SK-N-SH (cell line): Measurements from ENCODE around the gene CDIPT. TPM values are rescaled to one million over a fixed set of nuclear protein-coding genes. Genes with fewer than 3 reads are reported as not detected.

Source experiments
- CTCF ChIA-PET: fragments of 300-600, 350-600 bp; formaldehyde crosslinking; extraction: SDS; loops from one replicate; lab custom pipeline; 2021; lab: Yijun Ruan, JAX
- POLR2A ChIA-PET: fragments of 350-600 bp; sonication (Branson Sonifier 250); formaldehyde crosslinking; extraction: SDS; loops from one replicate; lab custom pipeline; 2020; ENCODE audit warnings: antibody characterized with exemption, inconsistent platforms; lab: Yijun Ruan, JAX
- DNase-seq: peaks from one replicate; pipeline ENCODE4 v3.0.0; 2012
- H2AFZ ChIP-seq: fragments of 200-600 bp; sonication (generic); 2 replicates; pipeline ENCODE4 v1.8.1; 2016; ENCODE audit warnings: antibody characterized with exemption, mild to moderate bottlenecking, low read depth
- H3F3A ChIP-seq: fragments of 200-600 bp; sonication (generic); replicated peaks from 2 replicates; pipeline ENCODE3; 2016; ENCODE audit warnings: antibody characterized with exemption, mild to moderate bottlenecking; ENCODE audit not compliant: insufficient read depth
- H3K27ac ChIP-seq, 2 experiments: fragments of 200-500 bp in 1 of 2; fragments of 200-600 bp in 1 of 2; sonication (Bioruptor generic) in 1 of 2; sonication (generic), shearing (Covaris generic) in 1 of 2; 2 replicates each; pipeline versions ENCODE4 v1.5.1 to v1.6.1; 2014 to 2016; ENCODE audit warnings: low read depth in 2 of 2, inconsistent platforms in 1 of 2, low read length in 1 of 2, mild to moderate bottlenecking in 1 of 2, mixed read lengths in 1 of 2
- H3K27me3 ChIP-seq: fragments of 200-600 bp; sonication (generic), shearing (Covaris generic); 2 replicates; pipeline ENCODE4 v1.6.1; 2016; ENCODE audit warnings: mixed run types; ENCODE audit not compliant: insufficient read depth
- H3K36me3 ChIP-seq, 2 experiments: fragments of 200-500 bp in 1 of 2; fragments of 200-600 bp in 1 of 2; sonication (Bioruptor generic) in 1 of 2; sonication (generic) in 1 of 2; replicated peaks in 1 of 2; 2 replicates each; pipeline versions ENCODE3 to v1.5.1; 2014 to 2016; ENCODE audit warnings: low read length in 1 of 2, mild to moderate bottlenecking in 1 of 2; ENCODE audit not compliant: insufficient read depth in 2 of 2, control insufficient read depth in 1 of 2
- H3K4me1 ChIP-seq, 2 experiments: fragments of 200-500 bp in 1 of 2; fragments of 200-600 bp in 1 of 2; sonication (Bioruptor generic) in 1 of 2; sonication (generic), shearing (Covaris generic) in 1 of 2; 2 replicates each; pipeline versions ENCODE4 v1.5.1 to v1.6.1; 2014 to 2016; ENCODE audit warnings: low read depth in 1 of 2, low read length in 1 of 2, mixed run types in 1 of 2; ENCODE audit not compliant: insufficient read depth in 2 of 2, control insufficient read depth in 1 of 2
- H3K4me2 ChIP-seq: fragments of 200-600 bp; sonication (generic), shearing (Covaris generic); 2 replicates; pipeline ENCODE4 v1.6.1; 2017; ENCODE audit warnings: mixed run types
- H3K4me3 ChIP-seq, 2 experiments: fragments of 200-500 bp in 1 of 2; fragments of 200-600 bp in 1 of 2; sonication (Bioruptor generic) in 1 of 2; sonication (generic), shearing (Covaris generic) in 1 of 2; 2 replicates each; pipeline versions ENCODE4 v1.5.1 to v1.8.1; 2014 to 2016; ENCODE audit warnings: low read depth in 2 of 2, inconsistent platforms in 1 of 2, low read length in 1 of 2, mild to moderate bottlenecking in 1 of 2, mixed read lengths in 1 of 2, moderate library complexity in 1 of 2
- H3K79me2 ChIP-seq: fragments of 200-600 bp; sonication (generic); 2 replicates; pipeline ENCODE4 v1.8.1; 2017; ENCODE audit warnings: mild to moderate bottlenecking; ENCODE audit not compliant: insufficient read depth
- H3K9ac ChIP-seq: fragments of 200-600 bp; sonication (generic); 2 replicates; pipeline ENCODE4 v1.6.1; 2017; ENCODE audit warnings: mixed run types
- H3K9me2 ChIP-seq: fragments of 200-600 bp; sonication (generic); 2 replicates; pipeline ENCODE4 v1.6.1; 2017; ENCODE audit warnings: mixed run types
- H3K9me3 ChIP-seq: fragments of 200-600 bp; sonication (generic); 2 replicates; pipeline ENCODE4 v1.6.1; 2017; ENCODE audit warnings: mixed run types, mild to moderate bottlenecking, moderate library complexity
- H4K20me1 ChIP-seq: fragments of 200-600 bp; sonication (generic); 2 replicates; pipeline ENCODE4 v1.6.1; 2017; ENCODE audit warnings: mild to moderate bottlenecking, mixed run types; ENCODE audit not compliant: insufficient read depth
- EP300 ChIP-seq, 2 experiments: IDR thresholded peaks; 2 replicates each; pipeline versions ENCODE4 v1.4.0 to v1.6.1; 2012; ENCODE audit warnings: borderline replicate concordance in 1 of 2, low read depth in 1 of 2, low read length in 1 of 2
- FOSL2 ChIP-seq: IDR thresholded peaks from 2 replicates; pipeline ENCODE4 v1.4.0; 2012; ENCODE audit warnings: low read depth, mild to moderate bottlenecking, moderate library complexity, borderline replicate concordance
- FOXJ3 ChIP-seq: sonication (generic); formaldehyde crosslinking; IDR thresholded peaks from 2 replicates; pipeline ENCODE4 v1.5.1; 2020; ENCODE audit warnings: mild to moderate bottlenecking, missing genetic modification reagents
- FOXM1 ChIP-seq: IDR thresholded peaks from 2 replicates; pipeline ENCODE4 v1.4.0; 2012; ENCODE audit warnings: low read depth, mild to moderate bottlenecking
- GABPA ChIP-seq: IDR thresholded peaks from 2 replicates; pipeline ENCODE4 v1.4.0; 2012; ENCODE audit warnings: low read depth, mild to moderate bottlenecking
- MEF2A ChIP-seq: IDR thresholded peaks from 2 replicates; pipeline ENCODE4 v1.4.0; 2012; ENCODE audit warnings: low read depth, borderline replicate concordance
- MXI1 ChIP-seq: IDR thresholded peaks from 2 replicates; pipeline ENCODE4 v1.6.1; 2012; ENCODE audit warnings: mild to moderate bottlenecking, low read depth, low read length, improper control_type of control experiment
- NFIC ChIP-seq: IDR thresholded peaks from 2 replicates; pipeline ENCODE4 v1.4.0; 2012; ENCODE audit warnings: borderline replicate concordance
- POLR2AphosphoS5 ChIP-seq: IDR thresholded peaks from 2 replicates; pipeline ENCODE4 v1.6.1; 2012; ENCODE audit warnings: low read depth, low read length
- RAD21 ChIP-seq: IDR thresholded peaks from 2 replicates; pipeline ENCODE4 v1.6.1; 2012; ENCODE audit warnings: mild to moderate bottlenecking, low read length
- RCOR1 ChIP-seq: fragments of 150-350 bp; IDR thresholded peaks from 2 replicates; pipeline ENCODE4 v1.6.1; 2017; ENCODE audit warnings: antibody characterized with exemption, low read length
- SMC3 ChIP-seq: IDR thresholded peaks from 2 replicates; pipeline ENCODE4 v1.6.1; 2012; ENCODE audit warnings: low read depth, low read length, improper control_type of control experiment
- TAF1 ChIP-seq: IDR thresholded peaks from 2 replicates; pipeline ENCODE4 v1.6.1; 2012; ENCODE audit warnings: low read depth, mild to moderate bottlenecking, low read length, moderate library complexity, borderline replicate concordance
- TCF12 ChIP-seq: IDR thresholded peaks from 2 replicates; pipeline ENCODE4 v1.4.0; 2012
- TEAD4 ChIP-seq: IDR thresholded peaks from 2 replicates; pipeline ENCODE4 v1.4.0; 2012; ENCODE audit warnings: mild to moderate bottlenecking, borderline replicate concordance; ENCODE audit not compliant: insufficient read depth
- YY1 ChIP-seq: IDR thresholded peaks from 2 replicates; pipeline ENCODE4 v1.4.0; 2012; ENCODE audit warnings: low read depth, mild to moderate bottlenecking
- WGBS: methylation state at CpG from one replicate; pipeline ENCODE4 v1.1.6; 2017; ENCODE audit warnings: low lambda C conversion rate; 5-methylcytosine and 5-hydroxymethylcytosine counted together
- polyA plus RNA-seq, 3 experiments: library from polyadenylated mRNA; depleted of rRNA; stranded (reverse); fragments of >200 nt; gene quantifications; 2 replicates each; pipeline ENCODE4 v1.2.3, GENCODE V29; 2012
- TF ChIP-seq, protein P1 (sequence below): IDR thresholded peaks from 2 replicates; pipeline ENCODE4 v1.4.0; 2012; ENCODE audit warnings: low read depth
- TF ChIP-seq, protein P2 (sequence below): IDR thresholded peaks from 2 replicates; pipeline ENCODE4 v1.4.0; 2012; ENCODE audit warnings: low read depth, borderline replicate concordance
- TF ChIP-seq, protein P3 (sequence below): IDR thresholded peaks from 2 replicates; pipeline ENCODE4 v1.4.0; 2012; ENCODE audit warnings: low read depth, borderline replicate concordance
- TF ChIP-seq, protein P4 (sequence below): IDR thresholded peaks from 2 replicates; pipeline ENCODE4; 2012

Gene CDIPT
- polyA plus RNA-seq, 1 of the 3 experiments (the other 2 are of a cell fraction) = 90.7 TPM

DNA sequence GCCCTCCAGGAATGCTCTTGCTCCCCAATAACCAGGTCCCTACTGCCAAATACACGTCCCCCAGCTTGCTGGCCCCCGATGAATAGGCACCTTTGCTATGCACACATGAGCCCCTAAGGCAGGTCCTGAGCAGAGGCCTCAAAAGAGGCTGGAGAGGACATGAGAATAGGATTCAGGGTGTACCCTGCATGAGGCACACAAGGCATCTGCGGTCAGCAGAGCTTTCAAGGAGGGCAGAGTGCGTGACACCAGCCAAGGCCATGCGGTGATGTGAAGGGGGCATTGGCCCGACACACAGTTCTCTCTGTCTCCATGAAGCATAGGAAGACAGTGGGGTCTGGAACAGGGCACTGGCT, 29.4 kb upstream of the CDIPT start:
- peaks cover 0 to 5% of the 10 kb centered on the region in 2 experiments for H3K36me3 ChIP-seq
- no peak overlapping the region for H3K27ac ChIP-seq
- TF ChIP-seq MXI1 (no peak), RCOR1 (no peak), YY1 (no peak), NFIC (no peak), SMC3 (no peak), FOXJ3 (CRISPR knock-in tag) (no peak), FOSL2 (no peak), MEF2A (no peak), POLR2AphosphoS5 (no peak), EP300 (IDR thresholded peaks at IDR 0.05; ENCODE audit: borderline replicate concordance in 1 of 2, low read depth in 1 of 2, low read length in 1 of 2) (no peak), TEAD4 (no peak), TCF12 (no peak), GABPA (no peak), FOXM1 (no peak), TAF1 (no peak), RAD21 (no peak)
- TF ChIP-seq, protein P1, sequence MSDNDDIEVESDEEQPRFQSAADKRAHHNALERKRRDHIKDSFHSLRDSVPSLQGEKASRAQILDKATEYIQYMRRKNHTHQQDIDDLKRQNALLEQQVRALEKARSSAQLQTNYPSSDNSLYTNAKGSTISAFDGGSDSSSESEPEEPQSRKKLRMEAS = no peak
- TF ChIP-seq, protein P2, sequence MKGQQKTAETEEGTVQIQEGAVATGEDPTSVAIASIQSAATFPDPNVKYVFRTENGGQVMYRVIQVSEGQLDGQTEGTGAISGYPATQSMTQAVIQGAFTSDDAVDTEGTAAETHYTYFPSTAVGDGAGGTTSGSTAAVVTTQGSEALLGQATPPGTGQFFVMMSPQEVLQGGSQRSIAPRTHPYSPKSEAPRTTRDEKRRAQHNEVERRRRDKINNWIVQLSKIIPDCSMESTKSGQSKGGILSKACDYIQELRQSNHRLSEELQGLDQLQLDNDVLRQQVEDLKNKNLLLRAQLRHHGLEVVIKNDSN = no peak
- TF ChIP-seq, protein P3, sequence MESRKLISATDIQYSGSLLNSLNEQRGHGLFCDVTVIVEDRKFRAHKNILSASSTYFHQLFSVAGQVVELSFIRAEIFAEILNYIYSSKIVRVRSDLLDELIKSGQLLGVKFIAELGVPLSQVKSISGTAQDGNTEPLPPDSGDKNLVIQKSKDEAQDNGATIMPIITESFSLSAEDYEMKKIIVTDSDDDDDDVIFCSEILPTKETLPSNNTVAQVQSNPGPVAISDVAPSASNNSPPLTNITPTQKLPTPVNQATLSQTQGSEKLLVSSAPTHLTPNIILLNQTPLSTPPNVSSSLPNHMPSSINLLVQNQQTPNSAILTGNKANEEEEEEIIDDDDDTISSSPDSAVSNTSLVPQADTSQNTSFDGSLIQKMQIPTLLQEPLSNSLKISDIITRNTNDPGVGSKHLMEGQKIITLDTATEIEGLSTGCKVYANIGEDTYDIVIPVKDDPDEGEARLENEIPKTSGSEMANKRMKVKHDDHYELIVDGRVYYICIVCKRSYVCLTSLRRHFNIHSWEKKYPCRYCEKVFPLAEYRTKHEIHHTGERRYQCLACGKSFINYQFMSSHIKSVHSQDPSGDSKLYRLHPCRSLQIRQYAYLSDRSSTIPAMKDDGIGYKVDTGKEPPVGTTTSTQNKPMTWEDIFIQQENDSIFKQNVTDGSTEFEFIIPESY = no peak
- TF ChIP-seq, protein P4, sequence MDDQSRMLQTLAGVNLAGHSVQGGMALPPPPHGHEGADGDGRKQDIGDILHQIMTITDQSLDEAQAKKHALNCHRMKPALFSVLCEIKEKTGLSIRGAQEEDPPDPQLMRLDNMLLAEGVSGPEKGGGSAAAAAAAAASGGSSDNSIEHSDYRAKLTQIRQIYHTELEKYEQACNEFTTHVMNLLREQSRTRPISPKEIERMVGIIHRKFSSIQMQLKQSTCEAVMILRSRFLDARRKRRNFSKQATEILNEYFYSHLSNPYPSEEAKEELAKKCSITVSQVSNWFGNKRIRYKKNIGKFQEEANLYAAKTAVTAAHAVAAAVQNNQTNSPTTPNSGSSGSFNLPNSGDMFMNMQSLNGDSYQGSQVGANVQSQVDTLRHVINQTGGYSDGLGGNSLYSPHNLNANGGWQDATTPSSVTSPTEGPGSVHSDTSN = no peak
- 87% methylated on average over 6 of the region's 6 CpGs for WGBS
- no peak overlapping the region for H3K4me2 ChIP-seq
- ChIA-PET CTCF (no interaction called here), POLR2A (no interaction called here)
- H3K9me3 ChIP-seq = no peaks in the 10 kb centered on the region
- H3K4me3 ChIP-seq = no peak overlapping the region
- no peaks in the 10 kb centered on the region for H3K9me2 ChIP-seq
- H3K27me3 ChIP-seq = no peaks in the 10 kb centered on the region
- peaks cover 7% of the 10 kb centered on the region for H3F3A ChIP-seq
- no peaks in the 10 kb centered on the region for H4K20me1 ChIP-seq
- H3K9ac ChIP-seq = no peak overlapping the region
- H3K79me2 ChIP-seq = no peaks in the 10 kb centered on the region
- no peak overlapping the region for H2AFZ ChIP-seq
- no peak for DNase-seq
- no peaks in the 10 kb centered on the region; a peak in 1 of 4 replicates for H3K4me1 ChIP-seq
